GM10847 (cell line): ENCODE data around the gene TMPRSS9.

Source experiments
- POLR2A ChIP-seq: IDR thresholded peaks from 2 replicates; pipeline ENCODE4 v1.6.1; 2011; ENCODE audit not compliant: insufficient read length; ENCODE audit errors: extremely low read depth

TMPRSS9 gene

DNA sequence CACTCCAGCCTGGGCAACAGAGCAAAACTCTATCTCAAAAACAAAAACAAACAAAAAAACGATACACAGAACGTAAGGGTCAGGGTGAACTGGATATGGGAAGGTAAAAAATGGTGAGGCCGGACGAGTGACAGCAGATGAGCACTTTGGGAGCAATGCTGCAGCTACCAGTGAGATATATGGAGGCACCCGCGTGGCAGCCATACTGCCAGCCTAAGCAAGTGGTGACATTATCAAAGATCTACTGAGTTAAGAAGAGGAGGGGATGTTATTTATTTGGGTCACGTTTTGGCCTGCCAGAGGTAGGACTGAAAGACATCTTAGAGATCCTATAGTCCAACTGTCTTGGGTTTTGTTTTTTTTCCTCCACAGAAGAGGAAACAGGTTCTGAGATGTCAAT, 53.1 kb downstream of the TMPRSS9 start:
- TF ChIP-seq POLR2A = no peak

DNA sequence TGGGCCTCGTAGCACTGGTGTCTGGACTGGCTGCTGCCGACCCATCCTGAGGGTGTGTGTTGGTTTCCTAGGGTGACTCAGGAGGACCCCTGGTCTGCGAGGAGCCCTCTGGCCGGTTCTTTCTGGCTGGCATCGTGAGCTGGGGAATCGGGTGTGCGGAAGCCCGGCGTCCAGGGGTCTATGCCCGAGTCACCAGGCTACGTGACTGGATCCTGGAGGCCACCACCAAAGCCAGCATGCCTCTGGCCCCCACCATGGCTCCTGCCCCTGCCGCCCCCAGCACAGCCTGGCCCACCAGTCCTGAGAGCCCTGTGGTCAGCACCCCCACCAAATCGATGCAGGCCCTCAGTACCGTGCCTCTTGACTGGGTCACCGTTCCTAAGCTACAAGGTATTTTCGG, 53.6 kb downstream of the TMPRSS9 start:
- no peak for TF ChIP-seq POLR2A

GRCh38 chr19:2415281-2415972, 55.4 kb downstream of the TMPRSS9 start:
- TF ChIP-seq POLR2A = no peak

GRCh38 chr19:2415973-2416319, 55.9 kb downstream of the TMPRSS9 start:
- no peak for TF ChIP-seq POLR2A

- no peak for TF ChIP-seq POLR2A
Observed at GRCh38 chr19:2416321-2417097, 56.4 kb downstream of the TMPRSS9 start.

DNA sequence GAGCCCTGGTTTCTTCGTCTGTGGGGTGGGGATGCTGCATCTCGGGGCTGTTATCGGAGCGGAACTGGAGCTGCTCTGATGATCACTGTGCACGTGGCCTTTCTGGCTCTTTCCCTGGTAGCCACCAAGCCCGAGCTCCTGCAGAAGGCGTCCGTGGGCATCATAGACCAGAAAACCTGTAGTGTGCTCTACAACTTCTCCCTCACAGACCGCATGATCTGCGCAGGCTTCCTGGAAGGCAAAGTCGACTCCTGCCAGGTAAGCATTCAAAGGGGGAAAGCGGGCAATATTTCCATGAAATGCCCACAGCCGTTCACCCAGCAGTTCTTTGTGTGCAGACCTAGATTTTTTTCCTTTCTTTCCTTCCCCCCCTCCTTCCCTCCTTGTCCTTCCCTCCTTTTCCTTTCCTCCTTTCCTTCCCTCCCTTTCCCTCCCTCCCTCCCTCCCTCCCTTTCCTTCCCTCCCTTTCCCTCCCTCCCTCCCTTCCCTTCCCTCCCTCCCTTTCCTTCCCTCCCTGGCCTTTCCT, 57.9 kb downstream of the TMPRSS9 start:
- no peak for TF ChIP-seq POLR2A

DNA sequence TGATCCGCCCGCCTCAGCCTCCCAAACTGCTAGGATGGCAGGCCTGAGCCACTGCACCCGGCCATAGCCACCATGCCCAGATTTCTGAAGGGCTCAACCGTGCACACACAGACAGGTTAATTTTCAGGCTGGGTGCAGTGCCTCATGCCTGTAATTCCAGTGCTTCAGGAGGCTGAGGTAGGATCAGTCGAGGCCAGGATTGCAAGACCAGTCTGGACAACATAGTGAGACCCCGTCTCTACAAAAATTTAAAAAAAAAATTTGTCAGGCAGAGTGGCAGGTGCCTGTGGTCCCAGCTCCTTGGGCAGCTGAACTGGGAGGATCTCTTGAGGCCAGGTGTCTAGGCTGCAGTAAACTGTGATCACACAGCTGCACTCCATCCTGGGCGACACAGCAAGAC, 59.7 kb downstream of the TMPRSS9 start:
- no peak for TF ChIP-seq POLR2A

DNA sequence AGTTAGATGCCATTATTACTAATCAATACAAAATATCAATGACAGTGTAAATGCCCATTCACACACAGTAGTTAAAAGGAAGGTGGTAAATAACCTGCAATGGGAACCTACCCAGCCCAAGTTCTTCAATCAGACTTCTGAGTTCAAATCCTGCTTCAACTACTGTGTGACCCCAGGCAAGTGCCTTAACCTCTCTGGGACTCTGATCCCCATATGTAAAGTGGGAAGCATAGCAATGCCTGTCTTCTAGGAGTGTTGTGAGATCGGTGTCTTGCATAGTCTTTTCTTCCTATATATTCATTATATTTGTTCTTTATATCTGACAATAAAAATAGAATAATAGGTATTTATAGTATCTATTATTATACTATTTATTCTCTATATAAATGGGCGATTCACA, 60.4 kb downstream of the TMPRSS9 start:
- no peak for TF ChIP-seq POLR2A

- TF ChIP-seq POLR2A = no peak
Observed at GRCh38 chr19:2421581-2422306, 61.7 kb downstream of the TMPRSS9 start.

GRCh38 chr19:2423071-2423914, 63.2 kb downstream of the TMPRSS9 start:
- TF ChIP-seq POLR2A = no peak

DNA sequence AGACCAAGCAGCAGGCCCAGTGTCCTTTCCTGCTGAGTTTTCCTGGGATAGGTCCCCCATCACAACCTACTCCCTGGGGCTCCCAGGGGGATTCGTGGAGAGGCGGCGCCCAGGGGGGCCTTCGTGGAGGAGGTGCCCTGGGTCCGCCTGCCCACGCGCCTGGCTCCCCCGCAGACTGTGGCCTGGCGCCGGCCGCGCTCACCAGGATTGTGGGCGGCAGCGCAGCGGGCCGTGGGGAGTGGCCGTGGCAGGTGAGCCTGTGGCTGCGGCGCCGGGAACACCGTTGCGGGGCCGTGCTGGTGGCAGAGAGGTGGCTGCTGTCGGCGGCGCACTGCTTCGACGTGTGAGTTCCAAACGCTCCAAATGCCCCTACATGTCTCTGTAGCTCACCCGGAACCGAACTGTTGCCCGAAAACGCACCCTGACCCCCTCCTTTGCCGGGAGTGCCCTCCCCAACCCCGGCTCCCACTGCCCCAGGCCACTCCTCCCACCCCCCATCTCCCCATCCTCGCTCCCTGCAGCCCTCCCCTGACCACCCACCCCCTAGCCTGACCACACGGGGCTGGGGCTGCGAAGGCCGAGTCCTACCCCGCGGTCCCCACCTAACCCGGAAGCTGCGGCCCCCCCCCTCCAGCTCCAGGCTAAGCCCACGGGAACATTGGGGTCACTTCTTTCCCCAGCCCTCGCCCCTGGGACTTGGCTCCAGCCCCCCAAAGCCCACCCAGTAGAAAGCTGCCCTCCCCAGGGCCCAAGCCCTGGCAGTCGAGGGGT, 64.0 kb downstream of the TMPRSS9 start:
- TF ChIP-seq POLR2A = no peak

- TF ChIP-seq POLR2A = no peak
Observed at GRCh38 chr19:2424686-2425621, 64.9 kb downstream of the TMPRSS9 start.

- TF ChIP-seq POLR2A = no peak
Observed at GRCh38 chr19:2425622-2426581, 65.8 kb downstream of the TMPRSS9 start.
